CD14-positive monocyte (primary cell): ENCODE measurements around the gene HOXB8. TPM values are rescaled to one million over a fixed set of nuclear protein-coding genes. Genes with fewer than 3 reads are reported as not detected.

Source experiments
- DNase-seq, 3 donors: peaks; one replicate each; pipeline ENCODE4 v3.0.0-alpha.2; 2011 to 2022
- H2AFZ ChIP-seq: 2 replicates; pipeline ENCODE4 v1.6.0; 2012; ENCODE audit warnings: mild to moderate bottlenecking, low read depth, low read length, inconsistent platforms; ENCODE audit not compliant: insufficient read depth, poor library complexity, severe bottlenecking
- H3K27ac ChIP-seq, 2 donors: 1 replicate in 1 of 2; 2 replicates in 1 of 2; pipeline ENCODE4 v1.5.1; 2012 to 2013; ENCODE audit warnings: low read length in 2 of 2, control low read depth in 1 of 2, inconsistent platforms in 1 of 2, low read depth in 1 of 2, mild to moderate bottlenecking in 1 of 2
- H3K27me3 ChIP-seq, 2 donors: one replicate each; pipeline versions ENCODE4 v1.6.0 to v1.6.1; 2011 to 2013; ENCODE audit warnings: low read length in 2 of 2; ENCODE audit not compliant: control insufficient read depth in 2 of 2, insufficient read depth in 2 of 2
- H3K36me3 ChIP-seq, 2 donors: replicated peaks in 1 of 2; 1 replicate in 1 of 2; 2 replicates in 1 of 2; pipeline versions ENCODE4 v1.5.1 to v1.6.1; 2012 to 2013; ENCODE audit warnings: low read length in 2 of 2, control low read depth in 1 of 2, inconsistent platforms in 1 of 2, mild to moderate bottlenecking in 1 of 2; ENCODE audit not compliant: insufficient read depth in 2 of 2, control insufficient read depth in 1 of 2
- H3K4me1 ChIP-seq, 2 donors: 1 replicate in 1 of 2; 2 replicates in 1 of 2; pipeline versions ENCODE4 v1.5.1 to v1.6.1; 2012 to 2013; ENCODE audit warnings: low read length in 2 of 2, control low read depth in 1 of 2, inconsistent platforms in 1 of 2, mild to moderate bottlenecking in 1 of 2, moderate library complexity in 1 of 2; ENCODE audit not compliant: insufficient read depth in 2 of 2, control insufficient read depth in 1 of 2
- H3K4me2 ChIP-seq: replicated peaks from 2 replicates; pipeline ENCODE3; 2012; ENCODE audit warnings: low read length, moderate library complexity, mild to moderate bottlenecking; ENCODE audit not compliant: poor library complexity, severe bottlenecking; ENCODE audit errors: extremely low read depth
- H3K4me3 ChIP-seq, 3 experiments: fragments of 200-600 bp in 1 of 3; sonication (generic) in 1 of 3; replicated peaks in 1 of 3; 1 replicate in 2 of 3; 2 replicates in 1 of 3; pipeline ENCODE4 v1.5.1; 2011 to 2013; ENCODE audit warnings: low read length in 3 of 3, mild to moderate bottlenecking in 3 of 3, control low read depth in 2 of 3, low read depth in 2 of 3, inconsistent platforms in 1 of 3, moderate library complexity in 1 of 3
- H3K79me2 ChIP-seq: 2 replicates; pipeline ENCODE4 v1.6.0; 2012; ENCODE audit warnings: mild to moderate bottlenecking, control low read depth, inconsistent platforms, low read length, moderate library complexity; ENCODE audit not compliant: insufficient read depth
- H3K9ac ChIP-seq: 2 replicates; pipeline ENCODE4 v1.6.0; 2017; ENCODE audit warnings: low read length, mild to moderate bottlenecking; ENCODE audit not compliant: insufficient read depth, poor library complexity, severe bottlenecking
- H3K9me3 ChIP-seq, 2 donors: replicated peaks in 1 of 2; 1 replicate in 1 of 2; 2 replicates in 1 of 2; pipeline versions ENCODE4 v1.5.1 to v1.6.1; 2012 to 2013; ENCODE audit warnings: low read length in 2 of 2, control low read depth in 1 of 2; ENCODE audit not compliant: control insufficient read depth in 1 of 2, insufficient read depth in 1 of 2
- H4K20me1 ChIP-seq: 2 replicates; pipeline ENCODE4 v1.6.0; 2012; ENCODE audit warnings: mild to moderate bottlenecking, low read length, control low read depth, moderate library complexity; ENCODE audit not compliant: insufficient read depth
- H3K27ac Mint-ChIP-seq, 7 donors: one replicate each; pipeline ENCODE4 v1.8.0; 2020; ENCODE audit warnings: mild to moderate bottlenecking in 7 of 7, mixed read lengths in 7 of 7, moderate library complexity in 6 of 7, inconsistent platforms in 2 of 7
- H3K27me3 Mint-ChIP-seq, 3 donors: one replicate each; pipeline ENCODE4 v1.8.0; 2021 to 2022; ENCODE audit warnings: low read depth in 3 of 3, mild to moderate bottlenecking in 3 of 3, mixed read lengths in 3 of 3, moderate library complexity in 3 of 3, inconsistent platforms in 1 of 3
- H3K36me3 Mint-ChIP-seq, 2 donors: one replicate each; pipeline ENCODE4 v1.8.0; 2020; ENCODE audit warnings: mixed read lengths in 2 of 2, inconsistent platforms in 1 of 2, mild to moderate bottlenecking in 1 of 2
- H3K4me1 Mint-ChIP-seq: one replicate; pipeline ENCODE4 v1.8.0; 2020; ENCODE audit warnings: mild to moderate bottlenecking, mixed read lengths
- H3K4me3 Mint-ChIP-seq, 2 donors: one replicate each; pipeline ENCODE4 v1.8.0; 2020; ENCODE audit warnings: mild to moderate bottlenecking in 2 of 2, mixed read lengths in 2 of 2, moderate library complexity in 1 of 2
- H3K9me3 Mint-ChIP-seq, 7 donors: one replicate each; pipeline ENCODE4 v1.8.0; 2020 to 2022; ENCODE audit warnings: mixed read lengths in 7 of 7, mild to moderate bottlenecking in 6 of 7, moderate library complexity in 6 of 7, inconsistent platforms in 2 of 7
- WGBS: methylation state at CpG from one replicate; pipeline ENCODE4 v1.1.5; 2013; ENCODE audit warnings: missing lambda C conversion rate; ENCODE audit not compliant: insufficient coverage; 5-methylcytosine and 5-hydroxymethylcytosine counted together
- intact Hi-C, 2 donors: fragments of 100-400 bp; cut with micrococcal nuclease; formaldehyde crosslinking; loops; one replicate each; pipeline versions ENCODE4 v1.15.0 to v1.15.1; 2023
- polyA plus RNA-seq, 3 donors: library from polyadenylated mRNA; depleted of rRNA in 1 of 3; unstranded in 2 of 3; stranded (reverse) in 1 of 3; fragments of 300-500 nt in 2 of 3; fragments of >200 nt in 1 of 3; fragmentation: Illumina TruSeq in 2 of 3; gene quantifications; 1 replicate in 2 of 3; 2 replicates in 1 of 3; pipeline ENCODE4 v1.2.3, GENCODE V29; 2012 to 2021
- TF ChIP-seq, protein P1 (sequence below): fragments of 200-600 bp; IDR thresholded peaks from one replicate; pipeline ENCODE4 v1.8.0; 2022; ENCODE audit warnings: antibody characterized with exemption, mild to moderate bottlenecking

HOXB8 gene
- polyA plus RNA-seq, 3 donors = not detected

DNA sequence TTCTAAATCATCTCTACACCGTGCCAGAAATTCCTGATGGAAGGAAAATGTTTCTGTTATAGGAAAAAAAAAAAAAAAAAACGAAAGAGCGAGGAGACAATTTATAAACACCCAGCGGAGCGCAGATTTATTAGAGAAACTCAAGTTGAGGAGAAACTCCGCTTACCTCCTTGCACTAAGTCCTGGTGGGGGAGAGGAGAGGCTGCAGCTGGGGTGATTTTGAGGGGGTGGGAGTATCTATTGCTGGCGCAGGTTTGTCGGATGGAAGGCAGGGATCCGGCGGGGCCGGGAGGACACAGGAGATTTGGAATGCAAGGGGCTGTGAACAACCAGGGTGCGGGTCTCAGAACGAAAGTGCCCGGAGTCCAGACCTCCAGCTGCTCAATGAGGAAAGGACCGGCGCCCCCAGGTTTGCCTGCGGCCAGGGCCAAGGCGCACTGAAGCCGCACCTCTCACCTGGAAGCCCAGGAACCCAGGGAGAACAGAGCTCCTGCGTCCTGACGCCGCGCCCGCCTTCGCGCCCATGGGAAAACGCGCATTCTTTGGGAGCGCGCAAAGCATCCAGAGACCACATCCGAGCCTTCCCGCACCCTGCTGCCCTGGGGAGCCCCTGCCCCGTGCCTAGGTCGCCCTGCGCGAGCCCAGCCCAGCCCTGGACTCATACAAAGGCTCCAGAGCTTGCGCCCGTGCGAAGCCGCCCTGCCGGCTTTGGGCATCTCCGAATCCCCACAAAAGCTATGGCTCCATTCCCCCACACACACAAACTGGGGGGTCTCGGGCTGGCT lies 2.6 kb upstream of the HOXB8 start:
- Histone ChIP-seq H3K9ac (no peak overlapping the region), H3K4me1 (peaks cover 9 to 14% of the 10 kb centered on the region in 2 donors), H3K4me3 (no peak overlapping the region), H3K27me3 (peaks cover 83 to 99% of the 10 kb centered on the region in 2 donors), H3K9me3 (peaks cover 4 to 46% of the 10 kb centered on the region in 2 donors), H3K36me3 (no peaks in the 10 kb centered on the region), H2AFZ (no peak overlapping the region), H3K4me2 (no peak overlapping the region), H4K20me1 (no peaks in the 10 kb centered on the region), H3K79me2 (no peaks in the 10 kb centered on the region), H3K27ac (no peak overlapping the region)
- Mint-ChIP-seq H3K27me3 (peaks cover 97 to 99% (median 97%) of the 10 kb centered on the region in 3 donors), H3K4me3 (peak overlapping the region in 1 of 2 donors; percentile 84), H3K27ac (peak overlapping the region in 1 of 7 donors; percentile 66), H3K36me3 (peaks cover 3 to 9% of the 10 kb centered on the region in 2 donors), H3K4me1 (peaks cover 18% of the 10 kb centered on the region), H3K9me3 (peaks cover 0 to 26% (median 8%) of the 10 kb centered on the region in 7 donors)
- WGBS = 8% methylated on average over 40 of the region's 43 CpGs
- TF ChIP-seq, protein P1, sequence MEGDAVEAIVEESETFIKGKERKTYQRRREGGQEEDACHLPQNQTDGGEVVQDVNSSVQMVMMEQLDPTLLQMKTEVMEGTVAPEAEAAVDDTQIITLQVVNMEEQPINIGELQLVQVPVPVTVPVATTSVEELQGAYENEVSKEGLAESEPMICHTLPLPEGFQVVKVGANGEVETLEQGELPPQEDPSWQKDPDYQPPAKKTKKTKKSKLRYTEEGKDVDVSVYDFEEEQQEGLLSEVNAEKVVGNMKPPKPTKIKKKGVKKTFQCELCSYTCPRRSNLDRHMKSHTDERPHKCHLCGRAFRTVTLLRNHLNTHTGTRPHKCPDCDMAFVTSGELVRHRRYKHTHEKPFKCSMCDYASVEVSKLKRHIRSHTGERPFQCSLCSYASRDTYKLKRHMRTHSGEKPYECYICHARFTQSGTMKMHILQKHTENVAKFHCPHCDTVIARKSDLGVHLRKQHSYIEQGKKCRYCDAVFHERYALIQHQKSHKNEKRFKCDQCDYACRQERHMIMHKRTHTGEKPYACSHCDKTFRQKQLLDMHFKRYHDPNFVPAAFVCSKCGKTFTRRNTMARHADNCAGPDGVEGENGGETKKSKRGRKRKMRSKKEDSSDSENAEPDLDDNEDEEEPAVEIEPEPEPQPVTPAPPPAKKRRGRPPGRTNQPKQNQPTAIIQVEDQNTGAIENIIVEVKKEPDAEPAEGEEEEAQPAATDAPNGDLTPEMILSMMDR = no peak
- no peak for DNase-seq
- intact Hi-C loops = loop anchor here in 1 of 2 donors (5.0 kb wide), 2 partner anchors 280 to 590 kb away; no protein-coding TSS in a partner anchor

DNA sequence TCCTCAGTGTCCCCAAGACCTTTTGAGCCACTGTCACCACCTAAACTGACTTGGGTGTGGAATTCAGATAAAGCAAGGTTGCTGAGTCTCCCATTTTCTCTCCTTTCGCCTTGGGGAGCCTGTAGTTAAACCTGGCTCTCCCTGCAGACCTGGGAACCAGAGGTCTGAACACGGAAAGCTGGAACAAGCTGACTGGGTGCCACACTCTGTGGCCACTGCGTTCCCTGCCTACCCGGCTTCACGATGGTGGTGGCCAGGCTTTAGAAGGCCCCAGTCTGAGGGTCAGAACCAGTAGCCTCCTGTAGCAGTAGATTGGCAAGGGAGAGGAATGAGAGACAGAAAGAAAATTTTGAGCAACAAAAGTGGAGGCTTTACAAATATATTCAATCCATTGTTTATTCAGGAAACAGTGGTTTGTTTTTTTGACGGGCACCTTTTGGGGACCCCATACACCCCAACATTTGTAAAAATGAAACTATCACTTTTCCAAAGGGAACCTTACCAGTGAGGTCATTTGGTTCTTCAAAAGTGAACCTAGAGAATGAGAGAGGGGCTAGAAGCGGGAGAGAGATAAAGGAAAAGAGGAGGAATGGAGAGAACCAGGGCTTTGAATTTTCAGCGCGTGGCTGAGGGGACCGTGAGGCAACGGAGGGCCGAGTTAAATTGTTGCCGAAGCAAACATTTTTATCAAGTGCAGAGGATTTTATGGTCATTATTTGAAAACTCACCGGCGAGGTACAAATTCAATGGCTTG lies 1.8 kb upstream of the HOXB8 start:
- peaks cover 3 to 14% of the 10 kb centered on the region in 2 donors for H3K36me3 Mint-ChIP-seq
- Histone ChIP-seq H4K20me1 (no peaks in the 10 kb centered on the region), H3K36me3 (no peaks in the 10 kb centered on the region), H3K27ac (no peak overlapping the region), H3K4me1 (peaks cover 15 to 21% of the 10 kb centered on the region in 2 donors), H3K9me3 (peaks cover 7 to 46% of the 10 kb centered on the region in 2 donors), H2AFZ (no peak overlapping the region), H3K4me3 (no peak overlapping the region), H3K79me2 (no peaks in the 10 kb centered on the region), H3K9ac (no peak overlapping the region), H3K27me3 (peaks cover 82 to 99% of the 10 kb centered on the region in 2 donors), H3K4me2 (no peak overlapping the region)
- H3K4me1 Mint-ChIP-seq = peaks cover 23% of the 10 kb centered on the region
- H3K27ac Mint-ChIP-seq = no peak overlapping the region
- TF ChIP-seq, protein P1 = no peak
- intact Hi-C loops = loop anchor here in 1 of 2 donors (5.0 kb wide), 2 partner anchors 280 to 590 kb away; no protein-coding TSS in a partner anchor
- peaks cover 0 to 33% (median 12%) of the 10 kb centered on the region in 7 donors for H3K9me3 Mint-ChIP-seq
- peaks cover 97 to 99% (median 97%) of the 10 kb centered on the region in 3 donors for H3K27me3 Mint-ChIP-seq
- peak overlapping the region in 1 of 2 donors; percentile 84 for H3K4me3 Mint-ChIP-seq
- 76% methylated on average over 9 of the region's 15 CpGs for WGBS
- DNase-seq = no peak
